MCF 10A (cell line): ENCODE results near the gene SIRPA. TPM values are rescaled to one million over a fixed set of nuclear protein-coding genes. Genes with fewer than 3 reads are reported as not detected.
A peak's percentile ranks its signal among the peaks of the same experiment; 100 is the strongest.

ENCODE experiments used
- Bru-seq: library from RNA; stranded (reverse); fragments of 400-500 nt; gene quantifications from one replicate; lab custom pipeline; 2021; lab: Mats Ljungman, UMichigan
- BruChase-seq, 2 experiments: library from RNA; stranded (reverse); fragments of 400-500 nt; gene quantifications; one replicate each; lab custom pipeline; 2021; lab: Mats Ljungman, UMichigan
- BruUV-seq: library from RNA; stranded (reverse); fragments of 400-500 nt; replicated peaks from 2 replicates; lab custom pipeline; 2021; lab: Mats Ljungman, UMichigan
- CTCF ChIA-PET: fragments of 300-600 bp; sonication (Branson Sonifier 250); formaldehyde crosslinking; extraction: SDS; loops from one replicate; lab custom pipeline; 2021; ENCODE audit warnings: antibody characterized with exemption, inconsistent platforms; lab: Yijun Ruan, JAX
- POLR2A ChIA-PET: fragments of 300-600, 350-650 bp; sonication (Branson Sonifier 250); formaldehyde crosslinking; extraction: SDS; loops from one replicate; lab custom pipeline; 2020; ENCODE audit warnings: antibody characterized with exemption, inconsistent platforms; lab: Yijun Ruan, JAX
- DNase-seq: peaks from one replicate; pipeline ENCODE4 v3.0.0-alpha.2; 2018; ENCODE audit not compliant: unreplicated experiment
- H3K27ac Mint-ChIP-seq: one replicate; pipeline ENCODE4 v1.8.0; 2022; ENCODE audit warnings: mild to moderate bottlenecking, low read depth, mixed read lengths; ENCODE audit not compliant: unreplicated experiment
- H3K27me3 Mint-ChIP-seq: one replicate; pipeline ENCODE4 v1.8.0; 2022; ENCODE audit warnings: mixed read lengths; ENCODE audit not compliant: insufficient read depth, unreplicated experiment
- H3K36me3 Mint-ChIP-seq: one replicate; pipeline ENCODE4 v1.8.0; 2022; ENCODE audit warnings: mild to moderate bottlenecking, moderate library complexity, mixed read lengths; ENCODE audit not compliant: insufficient read depth, unreplicated experiment
- H3K4me1 Mint-ChIP-seq: one replicate; pipeline ENCODE4 v1.8.0; 2022; ENCODE audit warnings: mixed read lengths; ENCODE audit not compliant: insufficient read depth, unreplicated experiment
- H3K4me3 Mint-ChIP-seq: one replicate; pipeline ENCODE4 v1.8.0; 2022; ENCODE audit warnings: mild to moderate bottlenecking, moderate library complexity, mixed read lengths; ENCODE audit not compliant: unreplicated experiment
- H3K9me3 Mint-ChIP-seq: one replicate; pipeline ENCODE4 v1.8.0; 2022; ENCODE audit warnings: mixed read lengths; ENCODE audit not compliant: unreplicated experiment
- CTCF ChIP-seq: fragments of 200-600 bp; IDR thresholded peaks from one replicate; pipeline ENCODE4 v1.8.0; 2022; ENCODE audit warnings: antibody characterized with exemption, mild to moderate bottlenecking; ENCODE audit not compliant: unreplicated experiment
- intact Hi-C: fragments of 100-400 bp; cut with micrococcal nuclease; formaldehyde crosslinking; loops from 2 replicates; pipeline ENCODE4 v1.14.1; 2022
- long read RNA-seq: library from polyadenylated mRNA; stranded (forward); transcript quantifications from one replicate; pipeline ENCODE4 v2.0.0, GENCODE V29; 2022
- total RNA-seq: library from RNA; stranded (reverse); gene quantifications from 2 replicates; pipeline ENCODE4 v1.2.3, GENCODE V29; 2022

The SIRPA gene
- total RNA-seq = 18.0 and 23.6 TPM in 2 replicates
- percentile 64 among the genes with signal in this experiment for Bru-seq, nascent RNA
- percentile 76 among the genes with signal in this experiment for BruChase-seq, experiment 1, labeled RNA remaining after a 6-hour chase
- BruChase-seq, experiment 2, labeled RNA remaining after a 2-hour chase = percentile 61 among the genes with signal in this experiment
- long read RNA-seq, full-length matches to known transcripts = 24 of 42 reads
- long read RNA-seq, partial matches to known transcripts = 8 of 42 reads
- long read RNA-seq, other reads (novel, unspliced or antisense) = 10 of 42 reads

DNA sequence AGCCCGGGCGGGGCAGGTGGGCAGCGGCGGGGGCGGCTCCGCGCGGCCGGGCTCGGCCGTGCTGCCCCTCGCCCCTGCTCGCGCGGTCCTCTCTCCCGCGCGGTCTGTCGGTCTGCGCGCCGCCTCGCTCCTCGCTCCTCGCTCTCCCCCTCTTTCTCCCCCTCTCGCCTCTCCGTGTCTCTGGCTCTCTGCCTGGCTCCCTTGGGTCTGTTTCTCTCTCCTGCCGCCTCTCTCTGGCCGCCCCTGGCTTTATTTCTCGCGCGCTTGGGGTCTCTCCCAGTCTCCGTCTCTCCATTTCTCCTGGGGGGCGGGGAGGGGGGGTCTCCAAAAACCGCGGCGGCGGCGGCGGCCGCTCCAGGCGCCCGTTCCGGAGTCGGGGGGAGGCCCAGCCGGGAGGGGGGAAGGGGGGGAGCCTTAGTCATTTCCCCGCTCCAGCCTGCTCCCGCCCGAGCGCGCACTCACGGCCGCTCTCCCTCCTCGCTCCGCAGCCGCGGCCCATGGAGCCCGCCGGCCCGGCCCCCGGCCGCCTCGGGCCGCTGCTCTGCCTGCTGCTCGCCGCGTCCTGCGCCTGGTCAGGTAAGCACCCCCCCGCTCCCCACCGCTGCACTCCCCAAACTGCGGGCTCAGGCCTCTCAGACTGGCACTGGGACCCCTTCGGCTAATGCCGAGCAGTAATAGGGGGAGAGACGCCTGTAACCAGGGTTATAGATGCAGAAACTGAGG lies at the start of gene SIRPA:
Gene SIRPA, plus strand, starts transcription at position 457 of the 723 bp plus-strand sequence. Its CDS starts 41 bp downstream, at position 498.
- peak within 1 kb of the TSS; percentile 79 for H3K4me3 Mint-ChIP-seq
- H3K36me3 Mint-ChIP-seq = peaks cover 13% of the 10 kb centered on the region
- no peaks in the 10 kb centered on the region for H3K27me3 Mint-ChIP-seq
- ChIA-PET CTCF (interaction anchor here (0.9 to 1.1 kb wide), 2 partner anchors 92 to 228 kb away, joined by 3 to 6 read pairs; no protein-coding TSS in a partner anchor), POLR2A (interaction anchor here (0.9 to 2.2 kb wide), 4 partner anchors 40 to 208 kb away, joined by 3 to 15 read pairs (median 8); no protein-coding TSS in a partner anchor)
- H3K4me1 Mint-ChIP-seq = peaks cover 37% of the 10 kb centered on the region
- no peaks in the 10 kb centered on the region for H3K9me3 Mint-ChIP-seq
- no TSS peak for BruUV-seq
- peak; percentile 64 for DNase-seq
- TF ChIP-seq CTCF = no peak
- intact Hi-C loops = loop anchor here (2.0 to 10.0 kb wide), 5 partner anchors 40 to 280 kb away; no protein-coding TSS in a partner anchor
- H3K27ac Mint-ChIP-seq = peak within 1 kb of the TSS; percentile 66

GRCh38 chr20:1845701-1846100 lies 49.5 kb upstream of the SIRPA start:
- POLR2A ChIA-PET = no interaction called here
- Mint-ChIP-seq H3K4me3 (no peak overlapping the region), H3K36me3 (no peaks in the 10 kb centered on the region), H3K27me3 (no peaks in the 10 kb centered on the region), H3K9me3 (peaks cover 8% of the 10 kb centered on the region), H3K4me1 (no peaks in the 10 kb centered on the region), H3K27ac (no peak overlapping the region)
- intact Hi-C loops = no loop called here
- CTCF ChIA-PET = interaction anchor here (0.7 kb wide), 1 partner anchor 81 kb away, joined by 3 read pairs; no protein-coding TSS in a partner anchor
- TF ChIP-seq CTCF = no peak
- no TSS peak for BruUV-seq
- DNase-seq = no peak

DNA sequence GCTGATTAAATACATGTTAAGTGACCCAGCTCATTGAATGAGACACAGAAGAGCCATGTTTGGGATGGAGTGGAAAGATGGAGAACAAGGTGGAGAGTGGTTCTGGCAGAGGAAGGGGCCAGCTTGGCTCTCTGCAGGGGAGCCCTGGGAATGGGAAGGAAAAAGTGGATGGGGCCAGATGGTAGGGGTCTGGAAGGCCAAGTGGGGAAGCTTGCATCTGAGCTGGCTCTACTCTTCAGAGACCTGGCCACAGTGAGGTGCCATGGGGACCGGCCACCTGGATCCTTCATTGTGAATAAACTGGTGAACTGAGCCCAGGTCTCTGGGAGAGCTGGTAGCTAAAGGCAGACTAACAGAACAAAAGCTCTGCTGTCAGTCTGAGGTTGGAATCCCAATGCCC lies 48.9 kb upstream of the SIRPA start:
- Mint-ChIP-seq H3K4me3 (no peak overlapping the region), H3K36me3 (no peaks in the 10 kb centered on the region), H3K27ac (no peak overlapping the region), H3K9me3 (peaks cover 8% of the 10 kb centered on the region), H3K4me1 (no peaks in the 10 kb centered on the region), H3K27me3 (no peaks in the 10 kb centered on the region)
- BruUV-seq = no TSS peak
- intact Hi-C loops = no loop called here
- ChIA-PET CTCF (interaction anchor here (0.7 kb wide), 1 partner anchor 82 kb away, joined by 3 read pairs; no protein-coding TSS in a partner anchor), POLR2A (interaction anchor here (0.5 to 1.3 kb wide), 2 partner anchors 13 to 1858 kb away, joined by 4 to 5 read pairs; no protein-coding TSS in a partner anchor)
- TF ChIP-seq CTCF = no peak
- DNase-seq = no peak

DNA sequence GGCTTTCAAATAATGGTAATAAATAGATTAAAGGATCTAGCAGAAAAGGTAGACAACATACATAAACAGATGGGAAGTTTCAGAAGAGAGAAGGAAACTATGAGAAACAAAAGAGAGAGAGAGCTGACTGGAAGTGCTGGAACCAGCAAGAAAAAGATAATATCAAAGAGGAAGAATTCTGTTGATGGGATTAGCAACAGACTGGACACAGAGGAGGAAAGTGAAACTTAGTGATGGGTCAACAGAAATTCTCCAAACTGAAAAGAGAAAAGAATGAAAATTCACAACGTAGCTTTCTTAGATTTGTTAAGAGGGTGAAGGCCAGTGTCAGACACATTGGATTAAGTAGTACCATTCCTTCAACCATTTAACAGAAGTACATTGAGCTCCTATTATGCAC lies 48.3 kb upstream of the SIRPA start:
- no peak for DNase-seq
- Mint-ChIP-seq H3K36me3 (no peaks in the 10 kb centered on the region), H3K4me1 (no peaks in the 10 kb centered on the region), H3K9me3 (peaks cover 8% of the 10 kb centered on the region), H3K27me3 (no peaks in the 10 kb centered on the region), H3K27ac (no peak overlapping the region), H3K4me3 (no peak overlapping the region)
- no peak for TF ChIP-seq CTCF
- POLR2A ChIA-PET = interaction anchor here (0.5 to 1.3 kb wide), 2 partner anchors 14 to 18 kb away, joined by 4 to 5 read pairs; no protein-coding TSS in a partner anchor
- BruUV-seq = no TSS peak
- CTCF ChIA-PET = no interaction called here
- intact Hi-C loops = no loop called here
